Kasumi-1 (cell line): ENCODE results near the gene GNL3.
"Not testable (repeated sequence)": the region's sequence is repeated elsewhere in the genome, so short reads cannot be mapped to it uniquely, and the experiment has no call there.

ENCODE experiments used
- DNase-seq, 2 experiments: peaks; one replicate each; lab custom pipeline; 2025; lab: John Stamatoyannopoulos, UW

Gene GNL3, protein sequence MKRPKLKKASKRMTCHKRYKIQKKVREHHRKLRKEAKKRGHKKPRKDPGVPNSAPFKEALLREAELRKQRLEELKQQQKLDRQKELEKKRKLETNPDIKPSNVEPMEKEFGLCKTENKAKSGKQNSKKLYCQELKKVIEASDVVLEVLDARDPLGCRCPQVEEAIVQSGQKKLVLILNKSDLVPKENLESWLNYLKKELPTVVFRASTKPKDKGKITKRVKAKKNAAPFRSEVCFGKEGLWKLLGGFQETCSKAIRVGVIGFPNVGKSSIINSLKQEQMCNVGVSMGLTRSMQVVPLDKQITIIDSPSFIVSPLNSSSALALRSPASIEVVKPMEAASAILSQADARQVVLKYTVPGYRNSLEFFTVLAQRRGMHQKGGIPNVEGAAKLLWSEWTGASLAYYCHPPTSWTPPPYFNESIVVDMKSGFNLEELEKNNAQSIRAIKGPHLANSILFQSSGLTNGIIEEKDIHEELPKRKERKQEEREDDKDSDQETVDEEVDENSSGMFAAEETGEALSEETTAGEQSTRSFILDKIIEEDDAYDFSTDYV

GRCh38 chr3:52685709-52686691, at the start of gene GNL3, which contains the start of gene PBRM1:
GNL3 (plus strand) TSS chr3:52686032; CDS start chr3:52686093, 61 bp downstream.
PBRM1 (minus strand) TSS chr3:52685913.
- DNase-seq = peak; percentile 87 to 88

DNA sequence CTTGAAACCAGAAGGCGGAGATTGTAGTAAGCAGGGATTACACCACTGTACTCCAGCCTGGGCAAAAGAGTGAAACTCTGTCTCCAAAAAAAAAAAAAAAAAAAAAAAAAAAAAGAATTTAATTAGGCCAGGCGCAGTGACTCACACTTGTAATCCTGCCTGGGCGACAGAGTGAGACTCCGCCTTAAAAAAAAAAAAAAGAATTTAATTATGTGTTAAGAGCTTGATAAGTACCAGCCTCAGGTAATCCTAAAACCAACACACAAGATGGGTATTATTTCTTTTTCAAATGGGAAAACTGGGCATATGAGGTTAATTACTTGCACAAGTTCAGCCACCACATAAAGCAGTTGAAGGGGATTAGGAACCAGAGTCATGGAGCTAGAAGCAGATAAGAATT, 49.2 kb upstream of the GNL3 start:
- no peak for DNase-seq

- no peak for DNase-seq
Measured at GRCh38 chr3:52645549-52645948, 40.3 kb upstream of the GNL3 start.

DNA sequence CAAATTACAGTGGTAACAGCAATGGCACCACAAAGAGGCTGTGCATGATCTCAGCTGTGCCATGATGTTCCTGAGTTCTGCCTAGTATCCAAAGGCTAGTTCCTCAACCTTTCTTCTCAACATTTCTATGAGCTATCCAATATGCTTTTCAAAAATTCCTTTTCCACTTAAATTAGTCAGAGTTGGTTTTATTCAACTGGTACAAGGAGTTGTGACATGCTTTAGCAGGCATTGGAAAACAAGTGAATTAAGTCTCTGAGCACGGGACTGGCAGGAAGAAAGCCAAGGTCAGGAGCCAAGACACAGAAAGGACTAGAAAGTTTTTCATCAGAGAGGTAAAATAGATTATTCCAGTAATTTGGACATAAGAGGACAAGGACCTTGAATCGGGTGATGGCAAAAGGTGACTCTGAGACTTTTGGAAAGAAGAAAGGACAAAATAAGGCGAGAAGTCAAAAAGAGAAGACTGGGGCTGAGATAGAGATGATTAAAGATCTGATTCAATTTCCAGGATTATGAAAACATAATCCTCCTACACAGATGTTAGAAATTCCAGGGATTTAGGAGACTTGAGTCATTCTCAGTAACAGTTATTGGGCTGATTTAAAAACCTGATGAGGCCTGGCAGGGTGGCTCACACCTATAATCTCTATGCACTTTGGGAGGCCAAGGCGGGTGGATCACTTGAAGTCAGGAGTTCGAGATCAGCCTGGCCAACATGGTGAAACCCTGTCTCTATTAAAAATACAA, 36.2 kb upstream of the GNL3 start:
- DNase-seq = no peak

GRCh38 chr3:52650439-52650838, 35.4 kb upstream of the GNL3 start:
- no peak for DNase-seq

- DNase-seq = no peak
Measured at GRCh38 chr3:52651592-52651991, 34.2 kb upstream of the GNL3 start.

- no peak for DNase-seq
Measured at GRCh38 chr3:52655895-52656294, 29.9 kb upstream of the GNL3 start.

- DNase-seq = no peak
Measured at GRCh38 chr3:52660046-52660445, 25.8 kb upstream of the GNL3 start.

DNA sequence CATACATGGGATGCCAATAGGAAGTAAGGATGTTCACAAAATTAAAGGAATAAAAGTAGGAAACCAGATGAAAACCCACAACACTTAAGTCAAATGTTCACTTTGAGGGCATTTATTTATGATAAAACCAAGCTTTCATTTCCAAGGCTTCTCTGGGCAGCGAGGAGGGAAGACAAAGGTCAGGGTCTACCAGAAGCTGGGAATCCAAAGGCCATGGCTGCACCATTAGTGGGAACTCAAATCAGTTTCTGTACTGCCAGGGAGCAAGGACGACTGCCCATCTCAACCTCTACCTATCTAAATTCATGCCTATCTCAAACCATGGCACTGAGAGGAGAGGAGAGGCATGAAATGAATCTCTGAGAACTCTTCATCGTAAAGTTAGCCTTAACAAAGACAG, 22.7 kb upstream of the GNL3 start:
- no peak for DNase-seq

DNA sequence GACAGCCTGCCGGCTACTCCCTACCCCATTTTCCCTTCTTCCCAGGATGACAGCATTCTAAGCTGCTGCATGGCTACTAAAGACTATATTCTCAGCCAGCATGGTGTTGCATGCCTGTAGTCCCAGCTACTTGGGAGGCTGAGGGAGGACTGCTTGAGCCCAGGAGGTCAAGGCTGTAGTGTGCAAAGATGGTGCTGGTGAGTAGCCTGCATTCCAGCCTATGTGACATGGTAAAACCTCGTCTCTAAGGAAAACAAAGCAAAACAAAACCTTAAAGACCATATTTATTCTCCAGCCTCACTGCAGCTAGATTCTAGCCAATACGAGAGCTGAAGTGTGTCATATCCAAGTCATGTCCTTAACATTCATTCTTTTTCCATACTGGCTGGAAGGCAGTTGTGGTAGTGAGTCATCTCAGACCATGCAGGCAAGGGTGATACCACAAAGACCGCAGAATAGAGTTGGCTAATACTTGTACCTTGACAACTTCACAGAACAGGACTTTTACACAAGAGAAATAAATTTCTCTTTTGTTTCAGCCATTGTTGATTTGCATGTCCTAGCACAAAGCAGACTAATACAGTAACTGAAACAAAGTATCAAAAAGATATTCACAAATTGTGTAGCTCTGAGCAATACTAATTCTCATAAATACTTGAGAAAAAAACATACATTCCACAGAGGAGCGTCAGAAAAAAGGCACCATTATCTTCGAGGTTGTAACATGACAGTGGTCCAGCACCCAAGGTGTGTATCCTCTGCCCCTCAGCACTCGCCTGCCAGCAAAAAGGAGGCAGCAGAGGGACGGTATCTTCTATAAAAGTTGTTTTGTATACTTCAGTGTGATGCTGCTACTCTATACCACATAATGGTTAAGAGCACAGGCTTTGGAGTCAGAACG, 15.0 kb upstream of the GNL3 start:
- peak; percentile 73 to 74 for DNase-seq

DNA sequence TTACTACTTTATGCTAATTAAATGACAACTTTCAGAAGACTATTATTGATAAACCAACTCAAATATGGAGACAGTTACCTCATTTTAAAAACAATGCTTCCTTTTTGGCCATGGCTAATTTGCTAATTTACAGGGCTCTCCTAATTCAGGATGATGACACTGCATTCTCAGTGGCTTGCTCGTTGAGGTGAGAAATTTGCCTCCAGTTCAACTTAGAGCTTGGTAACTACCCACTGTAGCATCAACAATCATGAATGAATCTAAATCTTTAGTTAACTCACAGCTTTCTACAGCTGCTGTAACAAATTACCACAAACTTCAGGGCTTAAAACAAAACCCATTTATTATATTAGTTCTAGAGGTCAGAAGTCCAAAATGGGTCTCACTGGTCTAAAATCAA, 14.2 kb upstream of the GNL3 start:
- DNase-seq = no peak

DNA sequence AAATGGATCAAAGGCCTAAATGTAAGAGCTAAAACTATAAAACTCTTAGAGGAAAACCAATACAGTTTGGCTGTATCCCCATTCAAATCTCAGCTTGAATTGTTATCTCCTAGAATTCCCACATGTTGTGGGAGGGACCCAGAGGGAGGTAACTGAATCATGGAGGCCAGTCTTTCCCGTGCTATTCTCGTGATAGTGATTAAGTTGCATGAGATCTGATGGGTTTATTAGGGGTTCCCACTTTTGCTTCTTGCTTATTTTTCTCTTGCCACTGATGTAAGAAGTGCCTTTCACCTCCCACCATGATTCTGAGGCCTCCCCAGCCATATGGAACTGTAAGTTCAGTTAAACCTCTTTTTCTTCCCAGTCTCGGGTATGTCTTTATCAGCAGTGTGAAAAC, 9.6 kb upstream of the GNL3 start:
- DNase-seq = not testable (repeated sequence)

- no peak for DNase-seq
Measured at GRCh38 chr3:52678265-52679198, 7.3 kb upstream of the GNL3 start.

DNA sequence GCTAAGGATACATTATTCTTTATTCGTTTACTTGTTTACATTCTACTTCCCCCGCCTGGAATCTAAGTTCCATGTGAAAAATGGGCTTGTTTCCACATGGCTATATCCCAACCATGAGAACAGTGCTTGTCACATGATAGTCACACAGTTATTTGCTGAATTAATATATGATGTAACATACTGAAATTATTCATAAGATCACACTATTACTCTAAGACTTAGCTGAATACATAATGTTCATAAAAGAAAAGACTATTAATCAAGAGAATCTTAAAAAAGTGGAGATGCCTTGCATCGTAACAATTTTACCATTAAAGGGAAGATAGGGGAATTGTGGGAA, 6.7 kb upstream of the GNL3 start:
- no peak for DNase-seq

DNA sequence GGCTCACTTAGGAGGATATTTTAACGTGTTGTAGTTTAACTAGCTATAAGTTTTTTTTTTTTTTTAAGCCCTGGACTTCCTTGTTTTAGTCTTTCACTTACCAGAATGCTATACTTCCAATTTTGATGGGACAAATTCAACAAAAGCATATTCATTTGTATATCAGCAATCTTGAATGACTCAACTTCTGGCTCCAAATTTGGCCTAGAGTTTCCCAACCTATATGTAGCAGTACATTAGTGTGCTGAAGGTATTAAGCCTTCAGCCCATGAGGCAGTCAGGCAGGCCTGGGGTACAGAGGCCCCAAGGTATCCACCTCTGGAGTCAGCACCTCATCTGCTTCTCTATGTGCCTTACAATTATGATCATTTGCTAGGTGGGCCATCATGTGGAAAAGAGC, 6.0 kb upstream of the GNL3 start:
- DNase-seq = no peak

GRCh38 chr3:52681596-52681995, 4.2 kb upstream of the GNL3 start:
- no peak for DNase-seq

- DNase-seq = peak; percentile 36 to 48
Measured at GRCh38 chr3:52682016-52682415, 3.8 kb upstream of the GNL3 start.

GRCh38 chr3:52683611-52684010, 2.2 kb upstream of the GNL3 start:
- no peak for DNase-seq

DNA sequence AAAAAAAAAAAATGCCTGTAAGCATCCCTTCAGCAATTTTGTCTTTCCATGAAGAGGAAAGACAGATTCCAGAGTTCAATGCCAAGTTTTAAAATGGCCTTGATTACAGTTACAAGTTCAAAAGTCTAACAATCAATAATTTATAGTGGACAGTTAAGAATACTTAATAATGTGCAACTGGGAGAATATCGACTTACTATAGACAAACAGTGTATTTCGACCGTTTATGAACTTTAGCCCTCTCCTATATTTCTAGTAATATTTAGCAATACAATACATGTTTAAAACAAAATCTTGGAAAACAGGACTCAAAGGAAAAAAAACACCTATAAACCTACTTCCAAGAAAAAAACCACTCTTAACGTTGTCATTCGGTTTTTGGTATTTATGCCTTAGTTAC, 1.6 kb upstream of the GNL3 start:
- no peak for DNase-seq

DNA sequence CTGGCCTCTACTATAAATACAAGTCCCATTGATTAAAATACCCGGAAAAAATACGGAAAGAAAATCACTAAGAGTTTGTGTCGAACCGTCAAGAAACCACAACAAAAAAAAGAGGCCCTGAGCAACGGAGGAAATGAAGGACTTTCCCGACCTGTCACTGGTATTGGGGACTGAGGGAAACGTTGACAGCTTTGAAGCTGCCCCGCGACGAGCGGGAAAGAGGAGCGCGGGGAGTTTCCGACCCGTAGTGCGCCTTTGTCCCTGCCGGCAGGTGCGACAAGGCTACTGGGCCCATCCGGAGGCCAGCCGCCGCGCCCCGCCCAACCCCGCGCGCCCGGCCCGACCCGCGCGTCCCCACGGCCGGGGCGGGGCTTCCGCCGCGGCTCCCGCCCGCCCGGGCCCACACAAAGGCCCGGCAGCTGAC, 535 bp upstream of the GNL3 start:
- DNase-seq = peak; percentile 33 to 49
